Measurements from ENCODE around the gene SLC6A2. TPM values are rescaled to one million over a fixed set of nuclear protein-coding genes. Genes with fewer than 3 reads are reported as not detected.

Gene SLC6A2
- total and polyA plus RNA-seq, 9 of the 15 experiments (the other 6 are each of a cell fraction or from before 2014, with no cell fraction given): not detected

GRCh38 chr16:55622930-55623561 is 32.7 kb upstream of the SLC6A2 start (continued):
- no peak for TF ChIP-seq CLOCK (CRISPR knock-in tag; IDR thresholded peaks at IDR 0.05; ENCODE audit: borderline replicate concordance)
- peak; percentile 32; the same call in 1 of the 2 replicates for TF ChIP-seq CREB3L1 (IDR thresholded peaks at IDR 0.05; ENCODE audit: borderline replicate concordance, low read depth)
- peak; percentile 27; the same call in 1 of the 2 replicates for TF ChIP-seq TFAP4 (CRISPR knock-in tag; IDR thresholded peaks at IDR 0.05; ENCODE audit: borderline replicate concordance)
- peak; percentile 41; the same call in 1 of the 2 replicates for TF ChIP-seq ZNF766 (CRISPR knock-in tag; conservative IDR thresholded peaks at IDR 0.05)
- TF ChIP-seq SRSF9 (IDR thresholded peaks at IDR 0.05; ENCODE audit: borderline replicate concordance, low read depth, low read length): no peak
- TF ChIP-seq TOE1 (IDR thresholded peaks at IDR 0.05; ENCODE audit: borderline replicate concordance): peak; percentile 63; the same call in 1 of the 2 replicates
- no peak for TF ChIP-seq TOE1 (CRISPR knock-in tag; IDR thresholded peaks at IDR 0.05; ENCODE audit: borderline replicate concordance, low read depth)
- TF ChIP-seq SMAD2 (IDR thresholded peaks at IDR 0.05; ENCODE audit: low read depth, low read length): no peak
- peak in 1 of 2 experiments; percentile 70; a peak in 2 of 4 replicates for TF ChIP-seq FOXA3 (CRISPR knock-in tag; conservative IDR thresholded peaks at IDR 0.05 in 1 of 2, IDR thresholded peaks at IDR 0.05 in 1 of 2)
- no peak for TF ChIP-seq ESRRB (CRISPR knock-in tag; IDR thresholded peaks at IDR 0.05; ENCODE audit: borderline replicate concordance)
- 0 out of 2 replicates have a peak, but pooled peaks have one; percentile 3 for TF ChIP-seq TCFL5 (CRISPR knock-in tag; conservative IDR thresholded peaks at IDR 0.05)
- TF ChIP-seq TAF9B (IDR thresholded peaks at IDR 0.05; ENCODE audit: partially characterized antibody): no peak
- peak; percentile 99 for TF ChIP-seq TCF7 (IDR thresholded peaks at IDR 0.05; ENCODE audit: borderline replicate concordance)
- peak; percentile 25; the same call in 1 of the 2 replicates for TF ChIP-seq RAD51 (IDR thresholded peaks at IDR 0.05; ENCODE audit: borderline replicate concordance, low read depth)
- TF ChIP-seq MITF (IDR thresholded peaks at IDR 0.05): peak; percentile 93
- TF ChIP-seq DMBX1 (CRISPR knock-in tag; IDR thresholded peaks at IDR 0.05; ENCODE audit: borderline replicate concordance): peak; percentile 90; the same call in 1 of the 2 replicates
- TF ChIP-seq JUND (IDR thresholded peaks at IDR 0.05; ENCODE audit: borderline replicate concordance, low read depth, low read length): peak; percentile 45; the same call in 1 of the 2 replicates
- peak; percentile 52; the same call in 1 of the 3 replicates for TF ChIP-seq JUND (tag; IDR thresholded peaks at IDR 0.05; ENCODE audit: borderline replicate concordance, low read depth, low read length)
- no peak for TF ChIP-seq RUNX1 (IDR thresholded peaks at IDR 0.05; ENCODE audit: low read depth)
- no peak for TF ChIP-seq ATF1 (CRISPR knock-in tag; IDR thresholded peaks at IDR 0.05)
- TF ChIP-seq ATF1 (tag; IDR thresholded peaks at IDR 0.05): 0 out of 2 replicates have a peak, but pooled peaks have one; percentile 12
- TF ChIP-seq NR2F6 (CRISPR knock-in tag; IDR thresholded peaks at IDR 0.05): no peak

Data from K562 (cell line).